ENCODE measurements around the gene ZNF148.

- TF ChIP-seq CTCF (conservative IDR thresholded peaks at IDR 0.05; ENCODE audit: low read depth, low read length) (no peak), POLR2A (IDR thresholded peaks at IDR 0.05; ENCODE audit: low read depth, low read length) (no peak), SMC3 (IDR thresholded peaks at IDR 0.05; ENCODE audit: low read depth, low read length) (no peak), RCOR1 (IDR thresholded peaks at IDR 0.05; ENCODE audit: insufficient replicate concordance, low read length) (no peak), NFE2L2 (IDR thresholded peaks at IDR 0.05; ENCODE audit: low read depth, low read length) (no peak), MXI1 (IDR thresholded peaks at IDR 0.05; ENCODE audit: borderline replicate concordance, low read depth, low read length) (no peak), MAZ (IDR thresholded peaks at IDR 0.05; ENCODE audit: borderline replicate concordance, low read depth, low read length) (no peak), CEBPB (IDR thresholded peaks at IDR 0.05; ENCODE audit: low read depth, low read length) (no peak), ELK1 (IDR thresholded peaks at IDR 0.05; ENCODE audit: borderline replicate concordance, low read depth, low read length) (no peak), MAFK (IDR thresholded peaks at IDR 0.05; ENCODE audit: low read depth, low read length) (no peak), RAD21 (IDR thresholded peaks at IDR 0.05; ENCODE audit: low read length) (no peak), RFX5 (IDR thresholded peaks at IDR 0.05; ENCODE audit: low read depth, low read length) (no peak)
Measured at GRCh38 chr3:125221831-125222230, 153.3 kb downstream of the ZNF148 start.

Data from IMR-90 (cell line).